Measurements from ENCODE around the gene TRIM41.
A peak's percentile ranks its signal among the peaks of the same experiment; 100 is the strongest.
"Not testable (repeated sequence)": the region's sequence is repeated elsewhere in the genome, so short reads cannot be mapped to it uniquely, and the experiment has no call there.

TRIM41 gene

DNA sequence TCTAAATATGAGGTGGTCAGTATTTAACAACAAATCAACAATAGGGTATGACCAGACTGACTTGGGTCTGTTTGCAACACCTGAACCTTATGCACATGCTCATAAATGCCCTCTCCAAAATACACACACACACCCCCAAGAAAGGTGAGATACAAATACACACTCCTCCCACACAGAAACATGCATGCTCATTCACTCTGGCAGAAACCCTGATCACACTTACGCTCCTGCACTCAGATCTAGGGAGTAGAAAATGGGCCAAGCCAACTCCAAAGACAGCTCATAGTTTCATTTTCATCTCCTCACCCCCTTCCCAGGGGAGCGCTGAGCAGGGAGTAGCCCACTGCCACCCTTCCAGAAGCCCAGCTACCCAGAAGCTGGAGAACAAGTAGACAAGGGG is 29.4 kb upstream of the TRIM41 start:
- no peak for DNase-seq

GRCh38 chr5:181194489-181195248 is 28.4 kb upstream of the TRIM41 start:
- no peak for DNase-seq

DNA sequence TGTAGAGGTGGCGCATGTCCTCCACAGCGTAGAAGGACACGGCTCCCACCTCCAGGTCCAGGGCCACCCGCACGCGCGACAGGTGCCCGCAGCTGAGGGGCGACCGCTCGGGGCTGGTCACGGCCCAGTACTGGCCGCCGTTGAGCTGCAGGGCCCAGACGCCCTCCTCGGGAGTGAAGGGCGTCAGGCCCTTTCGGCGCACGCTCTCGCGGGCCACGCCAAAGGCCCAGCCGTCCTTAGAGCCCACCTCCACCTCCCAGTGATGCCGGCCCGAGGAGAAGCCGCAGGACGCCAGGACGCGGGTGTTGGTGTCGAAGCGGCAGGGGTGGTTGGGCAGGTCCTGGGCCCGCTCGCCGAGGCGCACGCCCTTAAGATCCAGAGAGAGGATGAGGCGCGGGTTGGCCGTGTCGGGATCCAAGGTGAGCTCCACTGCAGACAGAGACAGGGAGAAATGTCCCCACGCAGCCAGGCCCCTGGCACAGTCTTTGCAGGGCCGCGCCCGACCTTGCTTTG is 27.8 kb upstream of the TRIM41 start:
- no peak for DNase-seq

- DNase-seq: no peak
Measured at GRCh38 chr5:181197326-181197951, 25.6 kb upstream of the TRIM41 start.

GRCh38 chr5:181198106-181198685 is 24.9 kb upstream of the TRIM41 start:
- DNase-seq: no peak

- no peak for DNase-seq
Measured at GRCh38 chr5:181198905-181199519, 24.1 kb upstream of the TRIM41 start.

DNA sequence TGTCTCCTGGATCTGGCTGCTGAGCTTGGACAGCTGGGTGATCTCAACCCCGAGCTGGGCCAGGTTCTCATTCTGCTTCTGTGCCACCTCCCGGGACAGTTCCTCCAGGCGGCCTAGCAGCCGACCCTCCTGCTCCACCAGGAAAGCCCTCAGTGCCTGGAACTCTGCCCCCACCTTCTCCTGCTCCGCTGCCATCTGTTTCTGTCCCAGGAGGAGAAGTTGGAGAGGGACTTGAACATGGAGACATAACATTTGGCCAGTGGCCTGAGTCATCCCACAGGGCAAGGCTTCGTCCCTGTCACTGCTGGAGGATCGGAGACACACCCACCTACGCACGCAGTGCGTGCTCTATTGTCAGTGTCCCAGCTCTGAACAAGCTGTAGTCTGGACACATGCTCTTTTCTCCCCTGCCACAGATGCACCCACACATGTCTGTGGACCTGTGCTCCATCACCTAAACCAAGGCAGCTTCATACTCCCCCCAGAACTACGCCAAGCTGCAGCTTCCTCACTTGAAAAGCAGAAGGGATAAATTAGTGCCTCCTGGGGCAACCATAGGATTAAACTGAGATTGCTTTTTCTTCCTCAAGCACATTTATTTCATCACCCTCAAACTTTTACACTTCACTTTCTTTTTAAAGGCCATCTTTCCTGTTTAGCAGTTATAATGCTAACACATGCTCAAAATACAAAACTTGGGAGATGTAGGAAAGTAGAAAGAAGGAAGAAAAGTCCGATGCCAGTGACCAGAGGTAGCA is 23.0 kb upstream of the TRIM41 start:
- DNase-seq: no peak

GRCh38 chr5:181200816-181201215 is 22.3 kb upstream of the TRIM41 start:
- no peak for DNase-seq

DNA sequence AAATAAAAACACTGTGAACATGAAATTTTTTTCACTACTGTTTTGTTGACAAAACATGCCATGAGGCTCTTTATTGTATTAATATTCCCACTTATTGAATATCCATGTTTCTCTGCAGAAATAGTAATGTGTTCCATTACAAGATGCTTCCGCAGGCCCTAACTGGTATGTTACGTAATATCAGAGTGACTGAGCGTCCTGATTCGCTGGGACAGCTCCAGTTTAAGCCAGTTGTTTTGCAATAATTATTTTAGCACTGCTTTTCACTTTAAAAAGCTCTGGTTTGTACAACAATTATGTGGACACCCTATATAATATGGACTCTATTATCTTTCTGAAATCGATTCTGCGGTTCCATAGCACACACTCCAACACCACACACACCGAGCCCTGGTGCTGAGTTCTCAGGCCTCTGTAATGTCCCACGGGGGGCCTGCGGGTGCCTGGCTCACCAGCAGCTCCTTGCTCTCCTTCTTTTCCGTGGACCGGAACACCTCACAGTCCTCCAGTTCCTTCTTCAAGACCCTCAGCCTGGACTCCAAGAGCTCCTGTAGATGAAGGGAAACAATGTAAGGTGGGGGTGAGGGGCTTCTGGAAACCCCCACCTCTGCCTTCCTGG is 19.9 kb upstream of the TRIM41 start:
- no peak for DNase-seq

- DNase-seq: no peak
Measured at GRCh38 chr5:181203777-181204112, 19.3 kb upstream of the TRIM41 start.

- no peak for DNase-seq
Measured at GRCh38 chr5:181204113-181204825, 18.8 kb upstream of the TRIM41 start.

- peak; percentile 47 for DNase-seq
Measured at GRCh38 chr5:181204826-181205760, 18.0 kb upstream of the TRIM41 start, which contains the start of gene TRIM7. Gene TRIM7, minus strand, starts transcription at chr5:181205196. Its CDS starts 86 bp downstream, at chr5:181205110.

GRCh38 chr5:181205761-181206649 is 17.1 kb upstream of the TRIM41 start:
- DNase-seq: peak; percentile 41

- DNase-seq: peak; percentile 96
Measured at GRCh38 chr5:181207214-181207959, 15.7 kb upstream of the TRIM41 start.

- DNase-seq: no peak
Measured at GRCh38 chr5:181207960-181208253, 15.2 kb upstream of the TRIM41 start.

DNA sequence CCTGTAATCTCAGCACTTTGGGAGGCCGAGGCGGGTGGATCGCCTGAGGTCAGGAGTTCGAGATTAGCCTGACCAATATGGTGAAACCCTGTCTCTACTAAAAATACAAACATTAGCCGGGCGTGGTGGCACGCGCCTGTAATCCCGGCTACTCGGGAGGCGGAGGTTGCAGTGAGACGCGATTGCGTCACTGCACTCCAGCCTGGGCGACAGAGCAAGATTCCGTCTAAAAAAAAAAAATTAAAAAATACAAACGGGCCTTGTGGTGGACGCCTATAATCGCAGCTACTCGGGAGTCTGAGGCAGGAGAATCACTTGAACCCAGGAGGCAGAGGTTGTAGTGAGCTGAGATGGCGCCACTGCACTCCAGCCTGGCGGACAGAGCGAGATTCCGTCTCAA is 14.1 kb upstream of the TRIM41 start:
- not testable (repeated sequence) for DNase-seq

DNA sequence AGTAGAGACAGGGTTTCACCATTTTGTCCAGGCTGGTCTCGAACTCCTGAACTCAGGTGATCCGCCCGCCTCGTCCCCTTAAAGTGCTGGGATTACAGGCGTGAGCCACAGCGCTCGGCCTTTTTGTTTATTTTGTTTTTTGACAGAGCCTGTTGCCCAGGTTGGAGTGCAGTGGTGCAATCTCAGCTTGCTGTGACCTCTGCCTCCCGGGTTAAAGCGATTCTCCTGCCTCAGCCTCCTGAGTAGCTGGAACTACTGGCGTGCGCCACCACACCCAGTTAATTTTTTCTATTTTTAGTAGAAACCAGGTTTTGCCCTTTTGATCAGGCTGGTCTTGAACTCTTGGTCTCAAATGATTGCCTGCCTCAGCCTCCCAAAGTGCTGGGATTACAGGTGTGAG is 12.9 kb upstream of the TRIM41 start:
- DNase-seq: not testable (repeated sequence)

DNA sequence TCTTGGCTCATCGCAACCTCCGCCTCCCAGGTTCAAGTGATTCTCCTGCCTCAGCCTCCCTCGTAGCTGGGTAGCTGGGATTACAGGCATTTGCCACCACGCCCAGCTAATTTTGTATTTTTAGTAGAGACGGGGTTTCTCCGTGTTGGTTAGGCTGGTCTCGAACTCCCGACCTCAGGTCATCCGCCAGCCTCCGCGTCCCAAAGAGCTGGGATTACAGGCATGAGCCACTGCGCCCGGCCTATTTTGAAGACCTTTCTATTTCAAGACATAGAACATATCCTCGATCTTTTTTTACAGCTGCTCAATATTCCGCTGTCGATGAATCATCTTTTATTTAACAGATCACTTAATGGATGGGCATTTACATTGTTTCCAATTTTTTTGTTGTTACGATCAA is 12.4 kb upstream of the TRIM41 start:
- not testable (repeated sequence) for DNase-seq

GRCh38 chr5:181211208-181211607 is 11.9 kb upstream of the TRIM41 start:
- DNase-seq: no peak
